CD4-positive, alpha-beta memory T cell (primary cell): ENCODE results near the gene ANKRD33. TPM values are rescaled to one million over a fixed set of nuclear protein-coding genes. Genes with fewer than 3 reads are reported as not detected.

Experiments used
- CTCF ChIA-PET: fragments of 350-600 bp; sonication (Branson Sonifier 250); formaldehyde crosslinking; loops from one replicate; lab custom pipeline; 2021; ENCODE audit warnings: inconsistent platforms; ENCODE audit not compliant: partially characterized antibody; lab: Charles Lee
- POLR2A ChIA-PET: fragments of 350-600 bp; sonication (Branson Sonifier 250); formaldehyde crosslinking; loops from one replicate; lab custom pipeline; 2021; ENCODE audit not compliant: partially characterized antibody; lab: Charles Lee
- DNase-seq, 5 donors: peaks; one replicate each; pipeline versions ENCODE4 v3.0.0 to v3.0.0-alpha.2; 2020 to 2022; ENCODE audit warnings: mixed read lengths in 1 of 5
- H3K27ac ChIP-seq: one replicate; pipeline ENCODE4 v1.7.0; 2013; ENCODE audit warnings: low read depth, low read length
- H3K27me3 ChIP-seq: 2 replicates; pipeline ENCODE4 v1.7.0; 2013; ENCODE audit warnings: mild to moderate bottlenecking, low read length, moderate library complexity; ENCODE audit not compliant: insufficient read depth
- H3K36me3 ChIP-seq: 2 replicates; pipeline ENCODE4 v1.7.0; 2013; ENCODE audit warnings: mild to moderate bottlenecking, low read length, moderate library complexity; ENCODE audit not compliant: insufficient read depth
- H3K4me1 ChIP-seq: 2 replicates; pipeline ENCODE4 v1.7.0; 2013; ENCODE audit warnings: mild to moderate bottlenecking, low read length, moderate library complexity; ENCODE audit not compliant: insufficient read depth
- H3K4me3 ChIP-seq, 2 donors: one replicate each; pipeline ENCODE4 v1.7.0; 2013; ENCODE audit warnings: low read length in 2 of 2, mild to moderate bottlenecking in 1 of 2
- H3K9me3 ChIP-seq, 2 donors: one replicate each; pipeline ENCODE4 v1.7.0; 2013; ENCODE audit warnings: low read length in 2 of 2, control low read depth in 1 of 2; ENCODE audit not compliant: control insufficient read depth in 1 of 2
- H3K27ac Mint-ChIP-seq, 7 donors: one replicate each; pipeline ENCODE4 v1.8.0; 2020 to 2021; ENCODE audit warnings: mixed read lengths in 7 of 7, mild to moderate bottlenecking in 6 of 7, inconsistent platforms in 3 of 7, moderate library complexity in 3 of 7
- H3K27me3 Mint-ChIP-seq, 2 donors: one replicate each; pipeline ENCODE4 v1.8.0; 2020 to 2021; ENCODE audit warnings: mixed read lengths in 2 of 2
- H3K36me3 Mint-ChIP-seq, 2 donors: one replicate each; pipeline ENCODE4 v1.8.0; 2020 to 2021; ENCODE audit warnings: mixed read lengths in 2 of 2, inconsistent platforms in 1 of 2, mild to moderate bottlenecking in 1 of 2
- H3K4me1 Mint-ChIP-seq, 4 donors: one replicate each; pipeline ENCODE4 v1.8.0; 2020 to 2021; ENCODE audit warnings: mixed read lengths in 4 of 4, mild to moderate bottlenecking in 1 of 4
- H3K4me3 Mint-ChIP-seq, 8 donors: one replicate each; pipeline ENCODE4 v1.8.0; 2020 to 2021; ENCODE audit warnings: mixed read lengths in 8 of 8, mild to moderate bottlenecking in 7 of 8, moderate library complexity in 6 of 8, inconsistent platforms in 3 of 8
- H3K9me3 Mint-ChIP-seq, 8 donors: one replicate each; pipeline ENCODE4 v1.8.0; 2020 to 2021; ENCODE audit warnings: mixed read lengths in 8 of 8, mild to moderate bottlenecking in 5 of 8, inconsistent platforms in 3 of 8, moderate library complexity in 1 of 8
- intact Hi-C: fragments of 100-400 bp; cut with micrococcal nuclease; formaldehyde crosslinking; loops from one replicate; pipeline ENCODE4 v1.15.1; 2023
- polyA plus RNA-seq, 2 donors: library from polyadenylated mRNA; unstranded; fragments of 300-500 nt; fragmentation: Illumina TruSeq; gene quantifications; one replicate each; pipeline ENCODE4 v1.2.3, GENCODE V29; 2021
- total RNA-seq, 2 experiments: library from RNA; stranded (reverse); gene quantifications; one replicate each; pipeline ENCODE4 v1.2.3, GENCODE V29; 2021

Gene ANKRD33
- not detected for total RNA-seq
- polyA plus RNA-seq = not detected

- Mint-ChIP-seq H3K27ac (peak within 1 kb of the TSS in 3 of 7 donors; percentile 47 to 90 (median 82)), H3K9me3 (peaks cover 0 to 4% (median 0%) of the 10 kb centered on the region in 8 donors), H3K27me3 (peaks cover 0 to 1% of the 10 kb centered on the region in 2 donors), H3K4me3 (no peak within 1 kb of the TSS), H3K4me1 (peaks cover 7 to 17% (median 11%) of the 10 kb centered on the region in 4 donors), H3K36me3 (no peaks in the 10 kb centered on the region)
- CTCF ChIA-PET = interaction anchor here (0.9 to 2.7 kb wide), 4 partner anchors 12 to 138 kb away, joined by 3 to 15 read pairs (median 8); no protein-coding TSS in a partner anchor
- no peak for DNase-seq
- H3K27ac ChIP-seq = no peak within 1 kb of the TSS
- intact Hi-C loops = no loop called here
- no peaks in the 10 kb centered on the region for H3K27me3 ChIP-seq
- H3K9me3 ChIP-seq = no peaks in the 10 kb centered on the region
- H3K4me3 ChIP-seq = no peak within 1 kb of the TSS
- POLR2A ChIA-PET = interaction anchor here (1.9 kb wide), 1 partner anchor 67 kb away, joined by 9 read pairs; no protein-coding TSS in a partner anchor
- no peaks in the 10 kb centered on the region for H3K36me3 ChIP-seq
- H3K4me1 ChIP-seq = peaks cover 14% of the 10 kb centered on the region
Observed at GRCh38 chr12:51887476-51888315, at the start of gene ANKRD33. Gene ANKRD33, plus strand, starts transcription at chr12:51888103. Its CDS starts 84 bp downstream, at chr12:51888187.

DNA sequence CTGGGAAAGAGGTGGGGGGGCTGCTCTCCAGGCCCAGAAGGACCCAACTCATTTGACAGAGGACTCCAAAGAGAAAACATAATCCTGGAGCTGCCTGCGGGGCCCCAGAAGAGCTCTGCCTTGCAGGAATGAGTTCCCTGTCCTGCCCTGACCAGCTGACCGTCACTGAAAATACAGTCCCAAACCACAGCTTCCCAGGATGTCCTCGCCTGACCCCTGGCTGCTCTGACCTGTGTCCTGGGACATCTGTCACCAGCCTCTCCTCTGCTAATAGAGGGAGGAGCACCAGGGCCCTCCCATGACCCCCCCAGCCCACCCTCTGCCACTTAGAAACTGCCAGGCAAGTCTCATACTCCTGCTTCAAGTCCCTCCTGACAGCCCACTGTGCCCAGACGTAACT lies 49.1 kb upstream of the ANKRD33 start:
- ChIA-PET CTCF (no interaction called here), POLR2A (interaction anchor here (0.8 kb wide), 1 partner anchor 30 kb away, joined by 3 read pairs; no protein-coding TSS in a partner anchor)
- Mint-ChIP-seq H3K4me1 (peaks cover 0 to 3% (median 0%) of the 10 kb centered on the region in 4 donors), H3K27me3 (peaks cover 24 to 41% of the 10 kb centered on the region in 2 donors), H3K4me3 (no peak overlapping the region), H3K27ac (no peak overlapping the region), H3K9me3 (no peaks in the 10 kb centered on the region), H3K36me3 (no peaks in the 10 kb centered on the region)
- Histone ChIP-seq H3K36me3 (no peaks in the 10 kb centered on the region), H3K4me3 (no peak overlapping the region), H3K27me3 (no peaks in the 10 kb centered on the region), H3K9me3 (no peaks in the 10 kb centered on the region), H3K4me1 (no peaks in the 10 kb centered on the region), H3K27ac (no peak overlapping the region)
- no peak for DNase-seq
- intact Hi-C loops = no loop called here

DNA sequence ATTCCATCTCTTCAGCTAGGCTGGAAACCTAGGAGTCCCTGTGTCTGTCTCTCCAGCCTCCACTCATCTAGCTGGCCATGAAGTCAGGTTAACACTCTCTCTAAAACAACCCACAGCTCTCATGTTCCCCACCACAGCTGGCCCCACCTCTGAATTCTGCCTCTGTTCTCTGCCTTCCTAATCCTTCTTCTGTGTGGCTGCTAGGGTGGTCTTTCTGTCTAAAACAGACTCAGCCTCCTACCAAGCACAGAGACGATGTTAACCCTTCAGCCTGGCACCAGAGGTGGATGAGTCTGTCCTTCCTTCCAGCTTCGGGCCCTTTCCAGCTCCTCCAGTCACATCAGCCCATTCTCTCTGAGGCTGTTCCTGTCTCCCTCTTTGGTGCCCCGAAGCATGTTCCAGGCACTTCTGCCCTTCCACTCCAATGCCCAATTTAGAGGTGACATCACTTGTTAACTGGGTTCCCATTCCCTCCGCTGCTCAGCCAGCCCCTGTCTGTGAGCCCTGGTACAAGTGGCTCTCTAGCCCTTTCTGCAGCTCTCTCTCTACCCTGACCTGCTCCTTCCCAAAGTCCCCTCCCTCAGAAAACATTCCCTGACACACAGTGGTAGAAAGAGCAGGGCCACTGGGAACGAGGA lies 48.5 kb upstream of the ANKRD33 start:
- Mint-ChIP-seq H3K9me3 (no peaks in the 10 kb centered on the region), H3K4me1 (no peaks in the 10 kb centered on the region)
- POLR2A ChIA-PET = no interaction called here

DNA sequence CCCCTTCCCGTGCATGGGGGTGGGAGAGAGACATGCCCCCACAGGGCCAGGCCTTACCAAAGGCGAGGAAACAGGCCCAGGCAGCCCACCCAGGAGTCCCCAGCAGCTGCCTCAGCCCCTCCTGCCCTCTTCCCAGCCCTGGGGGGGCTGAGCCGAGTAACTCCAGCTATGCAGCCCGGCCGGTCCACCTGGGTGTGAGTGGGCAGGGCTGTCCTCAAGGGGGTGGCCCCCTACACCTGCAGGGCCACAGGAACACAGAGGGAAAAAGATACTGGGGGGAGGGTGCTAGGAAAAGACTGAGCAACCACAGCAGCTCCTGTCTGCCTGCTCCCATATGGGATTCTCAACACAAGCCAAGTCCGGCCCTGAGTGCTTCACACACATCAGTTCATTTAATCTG lies 46.9 kb upstream of the ANKRD33 start:
- Histone ChIP-seq H3K27me3 (peaks cover 13% of the 10 kb centered on the region), H3K4me3 (no peak overlapping the region), H3K36me3 (no peaks in the 10 kb centered on the region), H3K27ac (no peak overlapping the region), H3K9me3 (no peaks in the 10 kb centered on the region), H3K4me1 (no peaks in the 10 kb centered on the region)
- intact Hi-C loops = no loop called here
- ChIA-PET CTCF (no interaction called here), POLR2A (no interaction called here)
- H3K27ac Mint-ChIP-seq = no peak overlapping the region
- no peak for DNase-seq
- H3K4me3 Mint-ChIP-seq = no peak overlapping the region
- no peaks in the 10 kb centered on the region for H3K36me3 Mint-ChIP-seq
- H3K4me1 Mint-ChIP-seq = peaks cover under 1 to 6% (median 1%) of the 10 kb centered on the region in 4 donors
- no peaks in the 10 kb centered on the region for H3K9me3 Mint-ChIP-seq
- peaks cover 37 to 55% of the 10 kb centered on the region in 2 donors for H3K27me3 Mint-ChIP-seq

More for the DNA sequence above, 48.5 kb upstream of the ANKRD33 start:
- Histone ChIP-seq H3K36me3 (no peaks in the 10 kb centered on the region), H3K9me3 (no peaks in the 10 kb centered on the region), H3K4me3 (no peak overlapping the region), H3K4me1 (no peaks in the 10 kb centered on the region), H3K27ac (no peak overlapping the region), H3K27me3 (no peaks in the 10 kb centered on the region)
- intact Hi-C loops = no loop called here
- no peak for DNase-seq
- Mint-ChIP-seq H3K4me3 (no peak overlapping the region), H3K27ac (no peak overlapping the region), H3K27me3 (peaks cover 28 to 45% of the 10 kb centered on the region in 2 donors), H3K36me3 (no peaks in the 10 kb centered on the region)
- CTCF ChIA-PET = no interaction called here

DNA sequence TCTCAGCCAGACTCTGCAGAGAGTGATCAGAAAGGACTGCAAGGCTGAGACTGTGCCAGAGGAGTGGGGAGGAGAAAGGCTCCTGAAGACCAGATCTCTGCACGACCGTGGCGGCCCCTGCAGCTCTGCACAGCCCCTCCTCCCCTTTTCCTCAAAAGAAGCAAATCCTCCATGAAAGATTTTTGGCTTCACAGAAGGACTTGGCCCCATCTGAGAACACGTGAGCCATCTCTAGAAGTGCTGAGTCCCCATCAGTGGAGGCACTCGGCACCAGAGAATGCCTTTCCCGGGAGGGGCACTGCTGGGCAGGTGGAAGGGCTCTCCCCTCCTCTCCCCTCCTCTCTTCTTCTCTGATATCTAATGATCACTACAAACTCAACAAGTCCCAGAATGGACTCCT lies 46.2 kb upstream of the ANKRD33 start:
- intact Hi-C loops = no loop called here
- POLR2A ChIA-PET = no interaction called here
- H3K27me3 ChIP-seq = peaks cover 19% of the 10 kb centered on the region
- DNase-seq = no peak
- CTCF ChIA-PET = no interaction called here
- Mint-ChIP-seq H3K27me3 (peaks cover 42 to 60% of the 10 kb centered on the region in 2 donors), H3K4me1 (peaks cover 4 to 11% (median 7%) of the 10 kb centered on the region in 4 donors), H3K4me3 (no peak overlapping the region), H3K27ac (no peak overlapping the region), H3K36me3 (no peaks in the 10 kb centered on the region), H3K9me3 (no peaks in the 10 kb centered on the region)
- no peak overlapping the region for H3K4me3 ChIP-seq
- H3K4me1 ChIP-seq = peaks cover 3% of the 10 kb centered on the region
- H3K27ac ChIP-seq = no peak overlapping the region
- H3K36me3 ChIP-seq = no peaks in the 10 kb centered on the region
- H3K9me3 ChIP-seq = no peaks in the 10 kb centered on the region

DNA sequence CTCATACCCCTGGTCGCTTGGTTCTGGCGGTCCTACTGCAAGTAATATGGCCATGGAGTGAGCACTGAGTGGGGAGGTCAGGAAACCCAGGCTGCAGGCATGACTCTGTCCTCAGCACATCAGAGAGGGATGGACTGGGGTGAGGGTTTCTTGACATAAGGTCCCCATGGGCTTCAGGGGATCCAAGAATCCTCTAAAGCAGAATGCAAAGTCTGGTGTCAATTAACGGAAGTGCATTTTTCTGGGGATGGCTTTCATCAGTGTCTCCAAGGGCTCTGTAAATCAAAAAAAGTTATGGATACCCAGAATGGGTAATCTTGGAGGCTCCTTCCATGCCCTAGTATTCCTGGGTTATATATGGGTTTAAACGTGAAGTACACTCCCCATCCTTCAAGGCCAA lies 43.0 kb upstream of the ANKRD33 start:
- CTCF ChIA-PET = no interaction called here
- Mint-ChIP-seq H3K36me3 (no peaks in the 10 kb centered on the region), H3K4me3 (no peak overlapping the region), H3K27me3 (peaks cover 34 to 44% of the 10 kb centered on the region in 2 donors), H3K4me1 (peaks cover 5 to 20% (median 10%) of the 10 kb centered on the region in 4 donors), H3K9me3 (no peaks in the 10 kb centered on the region), H3K27ac (no peak overlapping the region)
- Histone ChIP-seq H3K36me3 (no peaks in the 10 kb centered on the region), H3K9me3 (no peaks in the 10 kb centered on the region), H3K27ac (no peak overlapping the region), H3K4me3 (no peak overlapping the region), H3K4me1 (peaks cover 11% of the 10 kb centered on the region), H3K27me3 (peaks cover 29% of the 10 kb centered on the region)
- intact Hi-C loops = no loop called here
- POLR2A ChIA-PET = no interaction called here
- DNase-seq = no peak

DNA sequence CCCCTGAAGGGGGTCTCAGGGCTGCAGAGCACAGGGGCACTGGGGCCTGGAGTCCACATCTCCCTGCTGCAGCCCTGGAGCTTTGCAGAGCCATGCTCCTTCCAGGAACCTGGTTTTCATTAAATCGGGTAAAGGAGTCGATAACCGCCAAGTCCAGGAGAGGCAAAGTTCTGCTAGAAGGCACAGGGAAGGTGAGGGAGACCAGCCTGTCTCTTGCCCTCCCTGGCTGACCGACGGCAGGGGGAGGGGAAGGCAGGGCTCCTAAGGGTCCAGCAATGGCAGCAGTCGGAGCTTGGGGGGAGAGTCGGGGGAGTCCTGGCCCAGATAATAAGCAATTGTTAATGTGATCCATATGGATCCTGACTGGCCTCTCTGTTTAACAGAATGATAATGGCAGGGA lies 42.4 kb upstream of the ANKRD33 start:
- Histone ChIP-seq H3K4me3 (no peak overlapping the region), H3K27ac (no peak overlapping the region), H3K27me3 (peaks cover 29% of the 10 kb centered on the region), H3K4me1 (peaks cover 11% of the 10 kb centered on the region), H3K36me3 (no peaks in the 10 kb centered on the region), H3K9me3 (no peaks in the 10 kb centered on the region)
- H3K4me1 Mint-ChIP-seq = peaks cover 5 to 25% (median 10%) of the 10 kb centered on the region in 4 donors
- H3K36me3 Mint-ChIP-seq = no peaks in the 10 kb centered on the region
- H3K4me3 Mint-ChIP-seq = no peak overlapping the region
- H3K27me3 Mint-ChIP-seq = peaks cover 36 to 41% of the 10 kb centered on the region in 2 donors
- ChIA-PET CTCF (no interaction called here), POLR2A (no interaction called here)
- intact Hi-C loops = no loop called here
- no peaks in the 10 kb centered on the region for H3K9me3 Mint-ChIP-seq
- DNase-seq = no peak
- no peak overlapping the region for H3K27ac Mint-ChIP-seq
